SK-N-SH (cell line): ENCODE results near the gene LILRA1. TPM values are rescaled to one million over a fixed set of nuclear protein-coding genes. Genes with fewer than 3 reads are reported as not detected.

Source experiments
- CTCF ChIA-PET: fragments of 300-600, 350-600 bp; formaldehyde crosslinking; extraction: SDS; loops from one replicate; lab custom pipeline; 2021; lab: Yijun Ruan, JAX
- POLR2A ChIA-PET: fragments of 350-600 bp; sonication (Branson Sonifier 250); formaldehyde crosslinking; extraction: SDS; loops from one replicate; lab custom pipeline; 2020; ENCODE audit warnings: antibody characterized with exemption, inconsistent platforms; lab: Yijun Ruan, JAX
- DNase-seq: peaks from one replicate; pipeline ENCODE4 v3.0.0; 2012
- H2AFZ ChIP-seq: fragments of 200-600 bp; sonication (generic); 2 replicates; pipeline ENCODE4 v1.8.1; 2016; ENCODE audit warnings: antibody characterized with exemption, mild to moderate bottlenecking, low read depth
- H3F3A ChIP-seq: fragments of 200-600 bp; sonication (generic); replicated peaks from 2 replicates; pipeline ENCODE3; 2016; ENCODE audit warnings: antibody characterized with exemption, mild to moderate bottlenecking; ENCODE audit not compliant: insufficient read depth
- H3K27ac ChIP-seq, 2 experiments: fragments of 200-500 bp in 1 of 2; fragments of 200-600 bp in 1 of 2; sonication (Bioruptor generic) in 1 of 2; sonication (generic), shearing (Covaris generic) in 1 of 2; 2 replicates each; pipeline versions ENCODE4 v1.5.1 to v1.6.1; 2014 to 2016; ENCODE audit warnings: low read depth in 2 of 2, inconsistent platforms in 1 of 2, low read length in 1 of 2, mild to moderate bottlenecking in 1 of 2, mixed read lengths in 1 of 2
- H3K27me3 ChIP-seq: fragments of 200-600 bp; sonication (generic), shearing (Covaris generic); 2 replicates; pipeline ENCODE4 v1.6.1; 2016; ENCODE audit warnings: mixed run types; ENCODE audit not compliant: insufficient read depth
- H3K36me3 ChIP-seq, 2 experiments: fragments of 200-500 bp in 1 of 2; fragments of 200-600 bp in 1 of 2; sonication (Bioruptor generic) in 1 of 2; sonication (generic) in 1 of 2; replicated peaks in 1 of 2; 2 replicates each; pipeline versions ENCODE3 to v1.5.1; 2014 to 2016; ENCODE audit warnings: low read length in 1 of 2, mild to moderate bottlenecking in 1 of 2; ENCODE audit not compliant: insufficient read depth in 2 of 2, control insufficient read depth in 1 of 2
- H3K4me1 ChIP-seq, 2 experiments: fragments of 200-500 bp in 1 of 2; fragments of 200-600 bp in 1 of 2; sonication (Bioruptor generic) in 1 of 2; sonication (generic), shearing (Covaris generic) in 1 of 2; 2 replicates each; pipeline versions ENCODE4 v1.5.1 to v1.6.1; 2014 to 2016; ENCODE audit warnings: low read depth in 1 of 2, low read length in 1 of 2, mixed run types in 1 of 2; ENCODE audit not compliant: insufficient read depth in 2 of 2, control insufficient read depth in 1 of 2
- H3K4me2 ChIP-seq: fragments of 200-600 bp; sonication (generic), shearing (Covaris generic); 2 replicates; pipeline ENCODE4 v1.6.1; 2017; ENCODE audit warnings: mixed run types
- H3K4me3 ChIP-seq, 2 experiments: fragments of 200-500 bp in 1 of 2; fragments of 200-600 bp in 1 of 2; sonication (Bioruptor generic) in 1 of 2; sonication (generic), shearing (Covaris generic) in 1 of 2; 2 replicates each; pipeline versions ENCODE4 v1.5.1 to v1.8.1; 2014 to 2016; ENCODE audit warnings: low read depth in 2 of 2, inconsistent platforms in 1 of 2, low read length in 1 of 2, mild to moderate bottlenecking in 1 of 2, mixed read lengths in 1 of 2, moderate library complexity in 1 of 2
- H3K79me2 ChIP-seq: fragments of 200-600 bp; sonication (generic); 2 replicates; pipeline ENCODE4 v1.8.1; 2017; ENCODE audit warnings: mild to moderate bottlenecking; ENCODE audit not compliant: insufficient read depth
- H3K9ac ChIP-seq: fragments of 200-600 bp; sonication (generic); 2 replicates; pipeline ENCODE4 v1.6.1; 2017; ENCODE audit warnings: mixed run types
- H3K9me2 ChIP-seq: fragments of 200-600 bp; sonication (generic); 2 replicates; pipeline ENCODE4 v1.6.1; 2017; ENCODE audit warnings: mixed run types
- H3K9me3 ChIP-seq: fragments of 200-600 bp; sonication (generic); 2 replicates; pipeline ENCODE4 v1.6.1; 2017; ENCODE audit warnings: mixed run types, mild to moderate bottlenecking, moderate library complexity
- H4K20me1 ChIP-seq: fragments of 200-600 bp; sonication (generic); 2 replicates; pipeline ENCODE4 v1.6.1; 2017; ENCODE audit warnings: mild to moderate bottlenecking, mixed run types; ENCODE audit not compliant: insufficient read depth
- ELF1 ChIP-seq: IDR thresholded peaks from 2 replicates; pipeline ENCODE4 v1.4.0; 2012
- EZH2phosphoT487 ChIP-seq: fragments of 200-600 bp; sonication (generic); IDR thresholded peaks from 2 replicates; pipeline ENCODE4 v1.6.1; 2017; ENCODE audit warnings: low read depth, mixed run types, mild to moderate bottlenecking, antibody characterized with exemption, moderate library complexity, borderline replicate concordance
- FOXJ3 ChIP-seq: sonication (generic); formaldehyde crosslinking; IDR thresholded peaks from 2 replicates; pipeline ENCODE4 v1.5.1; 2020; ENCODE audit warnings: mild to moderate bottlenecking, missing genetic modification reagents
- FOXM1 ChIP-seq: IDR thresholded peaks from 2 replicates; pipeline ENCODE4 v1.4.0; 2012; ENCODE audit warnings: low read depth, mild to moderate bottlenecking
- IRF3 ChIP-seq: fragments of 150-350 bp; IDR thresholded peaks from 2 replicates; pipeline ENCODE4 v1.6.1; 2016; ENCODE audit warnings: mild to moderate bottlenecking, low read depth, low read length
- MAX ChIP-seq: IDR thresholded peaks from 2 replicates; pipeline ENCODE4 v1.4.0; 2012; ENCODE audit warnings: low read depth
- RAD21 ChIP-seq: IDR thresholded peaks from 2 replicates; pipeline ENCODE4 v1.6.1; 2012; ENCODE audit warnings: mild to moderate bottlenecking, low read length
- RCOR1 ChIP-seq: fragments of 150-350 bp; IDR thresholded peaks from 2 replicates; pipeline ENCODE4 v1.6.1; 2017; ENCODE audit warnings: antibody characterized with exemption, low read length
- REST ChIP-seq: IDR thresholded peaks from 2 replicates; pipeline ENCODE4 v1.6.1; 2012; ENCODE audit warnings: mild to moderate bottlenecking, low read depth, low read length, moderate library complexity
- TAF1 ChIP-seq: IDR thresholded peaks from 2 replicates; pipeline ENCODE4 v1.6.1; 2012; ENCODE audit warnings: low read depth, mild to moderate bottlenecking, low read length, moderate library complexity, borderline replicate concordance
- WGBS: methylation state at CpG from one replicate; pipeline ENCODE4 v1.1.6; 2017; ENCODE audit warnings: low lambda C conversion rate; 5-methylcytosine and 5-hydroxymethylcytosine counted together
- polyA plus RNA-seq, 3 experiments: library from polyadenylated mRNA; depleted of rRNA; stranded (reverse); fragments of >200 nt; gene quantifications; 2 replicates each; pipeline ENCODE4 v1.2.3, GENCODE V29; 2012
- TF ChIP-seq, protein P1 (sequence below): IDR thresholded peaks from 2 replicates; pipeline ENCODE4; 2012
- TF ChIP-seq, protein P2 (sequence below): IDR thresholded peaks from 2 replicates; pipeline ENCODE4 v1.4.0; 2012; ENCODE audit warnings: low read depth, borderline replicate concordance

Gene LILRA1
- polyA plus RNA-seq, 1 of the 3 experiments (the other 2 are of a cell fraction) = not detected

GRCh38 chr19:54586397-54586796 lies 7.0 kb upstream of the LILRA1 start:
- no peak for DNase-seq
- H3K4me3 ChIP-seq = no peak overlapping the region
- H3K36me3 ChIP-seq = no peaks in the 10 kb centered on the region
- no peaks in the 10 kb centered on the region for H3K4me1 ChIP-seq
- ChIA-PET POLR2A (no interaction called here), CTCF (no interaction called here)
- WGBS = 0% methylated on average over 4 of the region's 5 CpGs
- H3K27me3 ChIP-seq = peaks cover 16% of the 10 kb centered on the region; the same call in 1 of the 2 replicates
- H4K20me1 ChIP-seq = no peaks in the 10 kb centered on the region
- no peak overlapping the region for H3K27ac ChIP-seq
- H3K9me3 ChIP-seq = no peaks in the 10 kb centered on the region
- H3K4me2 ChIP-seq = no peak overlapping the region
- H2AFZ ChIP-seq = no peak overlapping the region
- H3K9me2 ChIP-seq = no peaks in the 10 kb centered on the region
- no peak overlapping the region for H3K9ac ChIP-seq
- H3K79me2 ChIP-seq = no peaks in the 10 kb centered on the region
- no peaks in the 10 kb centered on the region for H3F3A ChIP-seq
- TF ChIP-seq RAD21 = no peak
- TF ChIP-seq IRF3 = no peak
- TF ChIP-seq ELF1 = no peak
- no peak for TF ChIP-seq REST
- TF ChIP-seq, protein P1, sequence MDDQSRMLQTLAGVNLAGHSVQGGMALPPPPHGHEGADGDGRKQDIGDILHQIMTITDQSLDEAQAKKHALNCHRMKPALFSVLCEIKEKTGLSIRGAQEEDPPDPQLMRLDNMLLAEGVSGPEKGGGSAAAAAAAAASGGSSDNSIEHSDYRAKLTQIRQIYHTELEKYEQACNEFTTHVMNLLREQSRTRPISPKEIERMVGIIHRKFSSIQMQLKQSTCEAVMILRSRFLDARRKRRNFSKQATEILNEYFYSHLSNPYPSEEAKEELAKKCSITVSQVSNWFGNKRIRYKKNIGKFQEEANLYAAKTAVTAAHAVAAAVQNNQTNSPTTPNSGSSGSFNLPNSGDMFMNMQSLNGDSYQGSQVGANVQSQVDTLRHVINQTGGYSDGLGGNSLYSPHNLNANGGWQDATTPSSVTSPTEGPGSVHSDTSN = no peak
- no peak for TF ChIP-seq TAF1
- no peak for TF ChIP-seq FOXJ3 (CRISPR knock-in tag)
- TF ChIP-seq EZH2phosphoT487 = no peak
- TF ChIP-seq, protein P2, sequence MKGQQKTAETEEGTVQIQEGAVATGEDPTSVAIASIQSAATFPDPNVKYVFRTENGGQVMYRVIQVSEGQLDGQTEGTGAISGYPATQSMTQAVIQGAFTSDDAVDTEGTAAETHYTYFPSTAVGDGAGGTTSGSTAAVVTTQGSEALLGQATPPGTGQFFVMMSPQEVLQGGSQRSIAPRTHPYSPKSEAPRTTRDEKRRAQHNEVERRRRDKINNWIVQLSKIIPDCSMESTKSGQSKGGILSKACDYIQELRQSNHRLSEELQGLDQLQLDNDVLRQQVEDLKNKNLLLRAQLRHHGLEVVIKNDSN = no peak
- TF ChIP-seq MAX = no peak
- no peak for TF ChIP-seq FOXM1
- TF ChIP-seq RCOR1 = no peak
